Activated naive CD4-positive, alpha-beta T cell treated with anti-CD3 and anti-CD28 coated beads, Interleukin-2, amount 50 U/mL, for 72 hours (primary cell): ENCODE measurements around the gene SLC22A16. TPM values are rescaled to one million over a fixed set of nuclear protein-coding genes. Genes with fewer than 3 reads are reported as not detected.

Source experiments
- ATAC-seq, 2 donors: fragments of 150-1000 bp; cut with Tn5 transposase; 2 replicates each; pipeline ENCODE4 v1.10.0; 2021; ENCODE audit warnings: mild to moderate bottlenecking in 2 of 2, moderate library complexity in 2 of 2
- DNase-seq, 2 donors: peaks; one replicate each; pipeline ENCODE4 v3.0.0; 2021 to 2022; ENCODE audit warnings: low spot score in 2 of 2
- H3K27ac Mint-ChIP-seq, 2 donors: one replicate each; pipeline ENCODE4 v1.8.0; 2022; ENCODE audit warnings: mild to moderate bottlenecking in 2 of 2, mixed read lengths in 2 of 2
- H3K36me3 Mint-ChIP-seq, 2 donors: one replicate each; pipeline ENCODE4 v1.8.0; 2022; ENCODE audit warnings: mixed read lengths in 2 of 2
- H3K9me3 Mint-ChIP-seq, 2 donors: one replicate each; pipeline ENCODE4 v1.8.0; 2022; ENCODE audit warnings: mixed read lengths in 2 of 2
- total RNA-seq, 2 donors: library from RNA; stranded (reverse); gene quantifications; one replicate each; pipeline ENCODE4 v1.2.3, GENCODE V29; 2022

Gene SLC22A16
- total RNA-seq, 2 donors from 2014 or later, result not detected

- Mint-ChIP-seq H3K27ac (no peak overlapping the region), H3K9me3 (no peaks in the 10 kb centered on the region), H3K36me3 (no peaks in the 10 kb centered on the region)
- no peak for ATAC-seq
- no peak for DNase-seq
Measured at GRCh38 chr6:110428153-110428552, 48.3 kb downstream of the SLC22A16 start.

DNA sequence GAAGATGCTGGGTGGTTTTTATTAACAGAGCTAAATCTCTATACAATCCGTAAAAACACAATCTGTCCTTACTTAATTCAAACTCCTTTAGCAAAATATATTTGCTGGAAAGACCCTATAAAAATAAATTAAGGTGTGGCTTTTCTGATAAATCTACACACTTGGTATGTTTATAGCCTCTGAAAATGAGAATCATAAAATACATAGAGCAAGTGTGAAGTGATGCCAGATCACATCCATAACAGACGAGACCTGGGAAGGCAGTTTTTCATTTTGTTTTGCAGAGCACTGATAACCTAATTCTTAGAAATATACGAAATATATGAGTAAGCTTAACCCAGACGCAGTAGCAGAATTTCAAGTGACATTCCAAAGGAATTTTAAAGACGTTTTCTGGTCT is 50.6 kb downstream of the SLC22A16 start:
- DNase-seq, result no peak
- Mint-ChIP-seq H3K36me3 (peaks cover 8 to 11% of the 10 kb centered on the region in 2 donors), H3K27ac (no peak overlapping the region), H3K9me3 (peaks cover 7 to 10% of the 10 kb centered on the region in 2 donors)
- no peak for ATAC-seq

- Mint-ChIP-seq H3K9me3 (peaks cover 9 to 12% of the 10 kb centered on the region in 2 donors), H3K27ac (no peak overlapping the region), H3K36me3 (peaks cover 8 to 15% of the 10 kb centered on the region in 2 donors)
- DNase-seq (no peak), ATAC-seq (no peak)
Measured at GRCh38 chr6:110422444-110422822, 54.0 kb downstream of the SLC22A16 start.

- peaks cover 9 to 12% of the 10 kb centered on the region in 2 donors for H3K9me3 Mint-ChIP-seq
- ATAC-seq, result no peak
- DNase-seq, result no peak
- H3K27ac Mint-ChIP-seq, result no peak overlapping the region
- peaks cover 8 to 15% of the 10 kb centered on the region in 2 donors for H3K36me3 Mint-ChIP-seq
Measured at GRCh38 chr6:110421749-110422443, 54.5 kb downstream of the SLC22A16 start.

DNA sequence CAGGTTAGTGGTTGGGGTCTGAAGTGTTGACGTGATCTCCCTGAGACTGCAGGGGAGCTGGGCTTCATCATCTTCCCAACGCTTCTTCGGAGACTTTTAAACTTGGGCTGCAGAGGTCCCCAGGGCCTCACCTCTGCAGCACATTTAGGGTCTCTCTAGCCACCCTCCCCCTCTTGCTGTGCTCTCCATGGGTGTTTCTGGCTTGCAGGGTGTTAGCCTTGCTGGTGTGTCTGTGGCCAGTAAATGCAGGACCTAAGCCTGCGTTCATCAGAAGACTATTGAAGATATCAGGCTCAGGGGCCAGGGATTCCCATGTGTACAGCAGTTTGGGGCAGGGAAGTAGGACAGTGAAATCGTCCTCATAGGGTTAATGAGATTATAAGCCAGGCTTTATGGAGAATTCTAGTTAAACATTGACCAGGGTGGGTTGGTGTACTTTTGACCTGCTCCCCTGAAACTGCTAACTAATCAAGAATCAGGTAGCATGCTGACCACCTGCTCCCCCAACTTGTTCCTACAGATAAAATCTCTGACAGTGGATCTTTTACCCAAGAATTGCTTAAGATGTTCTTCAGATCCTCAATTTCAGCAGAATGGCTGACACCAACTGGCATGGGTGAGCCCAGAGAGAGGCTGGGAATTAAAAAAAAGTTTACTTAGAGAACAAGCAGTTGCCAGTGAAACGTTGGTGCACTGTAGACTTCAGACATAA is 57.2 kb downstream of the SLC22A16 start:
- H3K36me3 Mint-ChIP-seq, result peaks cover 8 to 15% of the 10 kb centered on the region in 2 donors
- ATAC-seq (no peak), DNase-seq (no peak)
- no peak overlapping the region for H3K27ac Mint-ChIP-seq
- H3K9me3 Mint-ChIP-seq, result peaks cover 9 to 12% of the 10 kb centered on the region in 2 donors

- Mint-ChIP-seq H3K36me3 (peaks cover 8 to 15% of the 10 kb centered on the region in 2 donors), H3K27ac (no peak overlapping the region), H3K9me3 (peaks cover 9 to 12% of the 10 kb centered on the region in 2 donors)
- ATAC-seq, result no peak
- DNase-seq, result no peak
Measured at GRCh38 chr6:110418594-110418993, 57.8 kb downstream of the SLC22A16 start.

DNA sequence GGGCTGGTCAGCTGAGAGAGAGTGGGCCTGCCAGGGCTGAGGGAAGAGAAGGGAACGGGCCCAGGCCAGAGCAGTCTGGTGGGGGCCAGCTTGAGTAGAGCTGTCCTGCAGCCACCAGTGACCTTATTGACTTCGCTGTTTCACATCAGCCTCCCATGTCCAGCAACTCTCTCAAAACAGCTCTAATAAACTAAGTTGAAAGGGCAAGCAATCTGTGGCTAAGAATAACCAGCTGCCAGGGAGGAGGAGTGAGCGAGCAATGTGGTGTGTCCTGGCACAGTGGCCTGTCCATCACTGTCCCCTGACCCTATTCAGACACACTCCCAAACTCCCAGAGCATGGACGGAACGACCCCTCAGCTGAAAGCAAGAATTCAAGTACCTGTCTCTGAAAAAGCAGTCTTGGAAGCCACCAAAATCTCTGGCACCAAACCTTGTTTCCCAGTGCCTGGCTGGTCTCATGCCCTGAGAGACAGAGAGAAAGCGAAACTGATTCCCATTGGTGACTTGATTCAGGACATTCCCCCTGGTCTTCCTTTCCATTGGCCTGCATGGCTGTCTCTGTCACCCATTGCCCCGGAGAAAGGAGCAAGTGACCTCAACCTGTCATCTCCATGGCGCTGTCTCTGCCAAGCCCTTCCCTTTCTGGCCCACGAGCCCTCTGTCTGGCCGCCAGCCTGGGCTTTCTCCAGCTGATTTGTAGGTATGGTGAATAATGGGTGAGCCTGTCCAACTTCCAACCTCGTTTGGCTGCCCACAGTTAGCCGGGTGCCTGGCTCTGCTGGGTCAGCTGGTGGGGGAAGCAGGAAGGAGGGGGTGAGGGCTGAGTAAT is 61.1 kb downstream of the SLC22A16 start, which contains the start of gene DDO:
Gene DDO (minus strand): TSS at position 490 of the 831 bp plus-strand sequence. CDS start 2,113 bp downstream, outside the sequence.
- Mint-ChIP-seq H3K9me3 (no peaks in the 10 kb centered on the region), H3K36me3 (no peaks in the 10 kb centered on the region), H3K27ac (peak within 1 kb of the TSS; percentile 51 to 81)
- ATAC-seq (peak; percentile 47 to 81), DNase-seq (no peak)

GRCh38 chr6:110414669-110415068 is 61.7 kb downstream of the SLC22A16 start:
- Mint-ChIP-seq H3K27ac (no peak overlapping the region), H3K9me3 (no peaks in the 10 kb centered on the region), H3K36me3 (no peaks in the 10 kb centered on the region)
- ATAC-seq (no peak), DNase-seq (no peak)

- no peak for ATAC-seq
- H3K27ac Mint-ChIP-seq, result no peak overlapping the region
- no peaks in the 10 kb centered on the region for H3K36me3 Mint-ChIP-seq
- DNase-seq, result no peak
- H3K9me3 Mint-ChIP-seq, result no peaks in the 10 kb centered on the region
Measured at GRCh38 chr6:110412360-110412759, 64.1 kb downstream of the SLC22A16 start.

GRCh38 chr6:110410511-110410910 is 65.9 kb downstream of the SLC22A16 start:
- ATAC-seq (no peak), DNase-seq (no peak)
- H3K27ac Mint-ChIP-seq, result no peak overlapping the region
- no peaks in the 10 kb centered on the region for H3K36me3 Mint-ChIP-seq
- no peaks in the 10 kb centered on the region for H3K9me3 Mint-ChIP-seq

- no peaks in the 10 kb centered on the region for H3K36me3 Mint-ChIP-seq
- no peak overlapping the region for H3K27ac Mint-ChIP-seq
- DNase-seq (no peak), ATAC-seq (no peak)
- H3K9me3 Mint-ChIP-seq, result no peaks in the 10 kb centered on the region
Measured at GRCh38 chr6:110409794-110410193, 66.6 kb downstream of the SLC22A16 start.

GRCh38 chr6:110408901-110409300 is 67.5 kb downstream of the SLC22A16 start:
- no peaks in the 10 kb centered on the region for H3K36me3 Mint-ChIP-seq
- ATAC-seq, result no peak
- no peak for DNase-seq
- no peaks in the 10 kb centered on the region for H3K9me3 Mint-ChIP-seq
- H3K27ac Mint-ChIP-seq, result no peak overlapping the region

DNA sequence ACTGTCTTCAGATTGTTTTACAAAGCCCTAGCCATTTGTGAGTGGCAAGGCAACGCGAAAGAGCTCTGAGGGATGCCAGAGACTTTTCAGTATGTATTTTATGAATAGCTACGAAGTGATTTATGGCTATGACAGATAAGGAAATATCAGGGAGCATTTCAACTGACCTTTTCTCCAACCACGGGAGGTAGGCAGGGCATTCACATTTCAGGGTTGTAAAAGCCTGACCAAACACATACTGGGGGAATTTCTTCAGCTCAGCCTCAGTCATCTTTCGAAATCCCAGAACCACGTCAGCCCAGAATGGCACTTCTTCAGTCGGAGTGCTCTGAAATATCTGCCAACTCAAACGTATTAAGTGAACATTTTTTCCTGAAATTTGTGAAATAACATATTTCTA is 71.8 kb downstream of the SLC22A16 start:
- no peak for DNase-seq
- H3K9me3 Mint-ChIP-seq, result no peaks in the 10 kb centered on the region
- H3K27ac Mint-ChIP-seq, result no peak overlapping the region
- no peaks in the 10 kb centered on the region for H3K36me3 Mint-ChIP-seq
- ATAC-seq, result no peak

DNA sequence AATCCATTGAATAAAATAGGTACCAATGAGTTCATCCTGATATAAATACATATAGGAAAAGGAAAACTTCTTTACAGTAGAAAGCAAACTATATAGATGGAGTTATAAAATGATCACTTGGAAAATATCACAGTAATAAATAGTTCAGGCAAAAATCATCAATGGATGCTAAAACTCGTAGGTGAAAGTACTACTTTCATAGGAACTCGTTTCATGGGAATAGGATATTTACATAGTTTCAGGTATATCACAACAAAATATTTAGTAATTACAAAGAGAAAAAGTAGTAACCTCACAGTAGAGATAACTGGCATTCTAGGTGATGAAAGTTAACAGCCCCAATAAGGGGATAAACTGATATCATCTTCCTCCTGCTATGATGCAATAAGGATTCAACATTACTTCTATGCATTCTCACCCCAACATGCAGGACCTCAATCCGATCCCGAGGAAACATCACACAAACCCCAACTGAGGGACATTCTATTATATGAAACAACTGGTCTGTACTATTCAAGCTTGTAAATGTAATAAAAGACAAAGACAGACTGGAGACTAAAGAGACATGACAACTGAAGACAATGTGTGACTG is 74.7 kb downstream of the SLC22A16 start:
- ATAC-seq (no peak), DNase-seq (no peak)
- Mint-ChIP-seq H3K27ac (no peak overlapping the region), H3K9me3 (no peaks in the 10 kb centered on the region), H3K36me3 (no peaks in the 10 kb centered on the region)

DNA sequence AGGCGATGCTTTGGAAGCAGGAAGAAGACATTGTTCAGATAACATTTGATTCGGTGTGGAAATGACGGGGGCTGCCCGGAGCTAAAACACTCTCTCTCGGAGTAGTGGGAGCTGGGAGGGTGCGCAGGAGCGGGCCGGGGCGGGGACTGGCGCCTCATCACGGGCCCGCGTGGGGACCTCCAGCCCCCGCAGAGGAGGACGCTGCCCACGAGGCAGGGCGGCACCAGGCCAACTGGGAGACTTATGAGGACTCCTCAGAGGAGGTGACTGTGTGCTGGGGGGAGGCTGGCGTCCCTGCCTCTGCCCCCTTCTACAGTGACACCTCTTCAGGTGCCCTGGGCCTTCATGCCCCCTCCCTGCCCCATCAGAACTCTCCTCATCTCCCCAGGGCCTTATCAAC is 76.2 kb downstream of the SLC22A16 start:
- no peak for ATAC-seq
- no peak for DNase-seq
- H3K9me3 Mint-ChIP-seq, result no peaks in the 10 kb centered on the region
- H3K27ac Mint-ChIP-seq, result peak overlapping the region in 1 of 2 donors; percentile 20
- H3K36me3 Mint-ChIP-seq, result no peaks in the 10 kb centered on the region

- H3K27ac Mint-ChIP-seq, result peak overlapping the region; percentile 50 to 82
- H3K9me3 Mint-ChIP-seq, result no peaks in the 10 kb centered on the region
- DNase-seq (no peak), ATAC-seq (peak in 1 of 2 donors; percentile 24)
- H3K36me3 Mint-ChIP-seq, result no peaks in the 10 kb centered on the region
Measured at GRCh38 chr6:110399219-110400071, 77.0 kb downstream of the SLC22A16 start.
